HEK293 (cell line): ENCODE results near the gene CPEB4.

Experiments
- CTCF ChIA-PET: fragments of 350-600 bp; formaldehyde crosslinking; extraction: SDS; loops from one replicate; lab custom pipeline; 2021; ENCODE audit warnings: antibody characterized with exemption; lab: Yijun Ruan, JAX
- POLR2A ChIA-PET: fragments of 300-600 bp; formaldehyde crosslinking; extraction: SDS; loops from one replicate; lab custom pipeline; 2020; ENCODE audit warnings: antibody characterized with exemption, inconsistent platforms; lab: Yijun Ruan, JAX
- H3K27ac ChIP-seq: fragments of 200-500 bp; sonication (Bioruptor generic); 2 replicates; pipeline ENCODE4 v1.5.1; 2014; ENCODE audit warnings: low read depth, low read length, control low read depth, inconsistent platforms; ENCODE audit errors: extremely low read depth
- H3K36me3 ChIP-seq, 2 experiments: fragments of 200-500 bp in 1 of 2; sonication (Bioruptor generic) in 1 of 2; 1 replicate in 1 of 2; 2 replicates in 1 of 2; pipeline ENCODE4 v1.5.1; 2014 to 2017; ENCODE audit warnings: inconsistent platforms in 2 of 2, low read length in 2 of 2; ENCODE audit not compliant: control insufficient read depth in 2 of 2, insufficient read depth in 1 of 2
- H3K4me1 ChIP-seq: fragments of 200-500 bp; sonication (Bioruptor generic); 2 replicates; pipeline ENCODE4 v1.5.1; 2014; ENCODE audit warnings: mild to moderate bottlenecking, low read length, inconsistent platforms; ENCODE audit not compliant: control insufficient read depth, insufficient read depth
- H3K4me3 ChIP-seq: 2 replicates; pipeline ENCODE4 v1.5.1; 2011; ENCODE audit warnings: low read depth, mild to moderate bottlenecking, control low read depth, low read length, moderate library complexity
- H3K9me3 ChIP-seq: fragments of 200-500 bp; sonication (Bioruptor generic); 2 replicates; pipeline ENCODE4 v1.5.1; 2014; ENCODE audit warnings: low read depth, low read length, inconsistent platforms; ENCODE audit not compliant: control insufficient read depth, insufficient read depth
- BCL11A ChIP-seq: fragments of 450-650 bp; formaldehyde crosslinking; IDR thresholded peaks from 2 replicates; pipeline ENCODE4 v1.5.1; 2016; ENCODE audit warnings: low read depth, missing biosample characterization, missing genetic modification characterization
- EGR2 ChIP-seq: fragments of 450-650 bp; formaldehyde crosslinking; IDR thresholded peaks from 2 replicates; pipeline ENCODE4 v1.5.1; 2016; ENCODE audit warnings: low read depth, missing biosample characterization, missing genetic modification characterization
- KLF1 ChIP-seq: fragments of 450-650 bp; formaldehyde crosslinking; IDR thresholded peaks from 2 replicates; pipeline ENCODE4 v1.5.1; 2016; ENCODE audit warnings: missing biosample characterization, missing genetic modification characterization
- OSR2 ChIP-seq: fragments of 450-650 bp; formaldehyde crosslinking; IDR thresholded peaks from 2 replicates; pipeline ENCODE4 v1.5.1; 2016; ENCODE audit warnings: missing biosample characterization, missing genetic modification characterization
- YY1 ChIP-seq: fragments of 450-650 bp; formaldehyde crosslinking; IDR thresholded peaks from 2 replicates; pipeline ENCODE4 v1.5.1; 2018; ENCODE audit warnings: missing biosample characterization, missing genetic modification characterization
- ZBTB1 ChIP-seq: fragments of 450-650 bp; formaldehyde crosslinking; IDR thresholded peaks from 2 replicates; pipeline ENCODE4 v1.5.1; 2016; ENCODE audit warnings: missing biosample characterization, missing genetic modification characterization
- ZFHX2 ChIP-seq: fragments of 450-650 bp; formaldehyde crosslinking; conservative IDR thresholded peaks from 2 replicates; pipeline ENCODE4 v1.5.1; 2016; ENCODE audit warnings: missing biosample characterization, missing genetic modification characterization
- ZFP41 ChIP-seq: fragments of 450-650 bp; formaldehyde crosslinking; IDR thresholded peaks from 2 replicates; pipeline ENCODE4 v1.5.1; 2016; ENCODE audit warnings: missing biosample characterization, missing genetic modification characterization, borderline replicate concordance
- ZNF10 ChIP-seq: fragments of 450-650 bp; formaldehyde crosslinking; IDR thresholded peaks from 2 replicates; pipeline ENCODE4 v1.5.1; 2017; ENCODE audit warnings: missing biosample characterization, missing genetic modification characterization
- ZNF132 ChIP-seq: fragments of 450-650 bp; formaldehyde crosslinking; IDR thresholded peaks from 2 replicates; pipeline ENCODE4 v1.5.1; 2017; ENCODE audit warnings: missing biosample characterization, missing genetic modification characterization, borderline replicate concordance
- ZNF16 ChIP-seq: fragments of 450-650 bp; formaldehyde crosslinking; IDR thresholded peaks from 2 replicates; pipeline ENCODE4 v1.5.1; 2016; ENCODE audit warnings: low read depth, missing biosample characterization, missing genetic modification characterization
- ZNF221 ChIP-seq: fragments of 450-650 bp; formaldehyde crosslinking; IDR thresholded peaks from 2 replicates; pipeline ENCODE4 v1.5.1; 2017; ENCODE audit warnings: missing biosample characterization, missing genetic modification characterization, borderline replicate concordance
- ZNF223 ChIP-seq: fragments of 450-650 bp; formaldehyde crosslinking; IDR thresholded peaks from 2 replicates; pipeline ENCODE4 v1.5.1; 2016; ENCODE audit warnings: missing biosample characterization, missing genetic modification characterization
- ZNF24 ChIP-seq: fragments of 450-650 bp; formaldehyde crosslinking; IDR thresholded peaks from 2 replicates; pipeline ENCODE4 v1.5.1; 2016; ENCODE audit warnings: missing biosample characterization, missing genetic modification characterization
- ZNF292 ChIP-seq: fragments of 450-650 bp; formaldehyde crosslinking; IDR thresholded peaks from 2 replicates; pipeline ENCODE4 v1.5.1; 2016; ENCODE audit warnings: low read depth, missing biosample characterization, missing genetic modification characterization, borderline replicate concordance
- ZNF311 ChIP-seq: fragments of 450-650 bp; formaldehyde crosslinking; IDR thresholded peaks from 2 replicates; pipeline ENCODE4 v1.5.1; 2017; ENCODE audit warnings: missing biosample characterization, missing genetic modification characterization, borderline replicate concordance
- ZNF391 ChIP-seq: fragments of 450-650 bp; formaldehyde crosslinking; IDR thresholded peaks from 2 replicates; pipeline ENCODE4 v1.5.1; 2016; ENCODE audit warnings: low read depth, missing biosample characterization, missing genetic modification characterization, borderline replicate concordance
- ZNF501 ChIP-seq: fragments of 450-650 bp; formaldehyde crosslinking; IDR thresholded peaks from 2 replicates; pipeline ENCODE4 v1.5.1; 2016; ENCODE audit warnings: missing biosample characterization, missing genetic modification characterization
- ZNF654 ChIP-seq: fragments of 450-650 bp; formaldehyde crosslinking; IDR thresholded peaks from 2 replicates; pipeline ENCODE4 v1.5.1; 2016; ENCODE audit warnings: low read depth, missing biosample characterization, missing genetic modification characterization
- ZNF660 ChIP-seq: fragments of 450-650 bp; IDR thresholded peaks from 2 replicates; pipeline ENCODE4 v1.5.1; 2018; ENCODE audit warnings: missing biosample characterization, mild to moderate bottlenecking, missing genetic modification characterization
- ZNF701 ChIP-seq: fragments of 450-650 bp; formaldehyde crosslinking; IDR thresholded peaks from 2 replicates; pipeline ENCODE4 v1.5.1; 2016; ENCODE audit warnings: missing biosample characterization, missing genetic modification characterization
- ZNF768 ChIP-seq: fragments of 450-650 bp; formaldehyde crosslinking; IDR thresholded peaks from 2 replicates; pipeline ENCODE4 v1.5.1; 2018; ENCODE audit warnings: missing biosample characterization, mild to moderate bottlenecking, missing genetic modification characterization
- ZNF785 ChIP-seq: fragments of 450-650 bp; formaldehyde crosslinking; IDR thresholded peaks from 2 replicates; pipeline ENCODE4 v1.5.1; 2016; ENCODE audit warnings: missing biosample characterization, missing genetic modification characterization
- TF ChIP-seq, protein P1 (sequence below): fragments of 450-650 bp; formaldehyde crosslinking; IDR thresholded peaks from 2 replicates; pipeline ENCODE4 v1.5.1; 2017; ENCODE audit warnings: missing biosample characterization, missing genetic modification characterization
- TF ChIP-seq, protein P2 (sequence below): fragments of 450-650 bp; formaldehyde crosslinking; IDR thresholded peaks from 2 replicates; pipeline ENCODE4 v1.5.1; 2017; ENCODE audit warnings: missing biosample characterization, mild to moderate bottlenecking, missing genetic modification characterization, moderate library complexity
- TF ChIP-seq, protein P3 (sequence below): fragments of 450-650 bp; formaldehyde crosslinking; IDR thresholded peaks from 2 replicates; pipeline ENCODE4 v1.5.1; 2016; ENCODE audit warnings: missing biosample characterization, missing genetic modification characterization
- TF ChIP-seq, protein P4 (sequence below): fragments of 450-650 bp; formaldehyde crosslinking; IDR thresholded peaks from 2 replicates; pipeline ENCODE4 v1.5.1; 2016; ENCODE audit warnings: missing biosample characterization, missing genetic modification characterization
- TF ChIP-seq, protein P5 (sequence below): fragments of 450-650 bp; formaldehyde crosslinking; IDR thresholded peaks from 2 replicates; pipeline ENCODE4 v1.5.1; 2017; ENCODE audit warnings: missing biosample characterization, missing genetic modification characterization

Gene CPEB4

DNA sequence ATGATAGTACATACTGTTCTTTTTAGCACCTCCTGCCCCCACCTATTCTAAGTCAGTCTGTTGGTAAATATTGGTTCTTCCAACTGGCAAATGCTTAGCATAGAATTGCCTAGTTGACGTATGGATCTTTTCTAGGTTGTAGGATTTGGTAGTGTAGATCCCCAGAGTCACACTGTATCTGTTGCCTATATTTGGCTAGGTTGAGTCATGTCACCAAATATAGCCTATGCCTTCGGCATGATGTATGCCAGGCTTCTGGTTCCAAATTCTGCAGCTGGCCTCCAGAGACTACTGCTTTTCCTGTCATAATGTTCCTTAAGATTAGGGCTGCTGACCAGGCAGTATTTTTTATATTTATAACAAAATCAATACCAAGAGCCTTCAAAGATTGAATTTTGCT, 38.2 kb downstream of the CPEB4 start:
- peaks cover 25% of the 10 kb centered on the region for H3K4me1 ChIP-seq
- H3K27ac ChIP-seq, result no peak overlapping the region
- no peaks in the 10 kb centered on the region for H3K9me3 ChIP-seq
- no peaks in the 10 kb centered on the region; a peak in 1 of 3 replicates for H3K36me3 ChIP-seq
- H3K4me3 ChIP-seq, result no peak overlapping the region
- ChIA-PET CTCF (interaction anchor here (0.5 to 4.3 kb wide), 14 partner anchors 10 to 652 kb away, joined by 3 to 43 read pairs (median 4); no protein-coding TSS in a partner anchor), POLR2A (no interaction called here)
- TF ChIP-seq ZNF654 (no peak), EGR2 (tag by site-specific recombination) (no peak), ZNF768 (tag by site-specific recombination) (no peak), ZNF221 (no peak), ZNF132 (tag by site-specific recombination) (no peak), ZNF701 (tag by site-specific recombination) (no peak), ZBTB1 (tag by site-specific recombination) (no peak), ZFHX2 (tag by site-specific recombination) (no peak), KLF1 (tag by site-specific recombination) (no peak), ZFP41 (tag by site-specific recombination) (no peak), ZNF24 (tag by site-specific recombination) (no peak), ZNF10 (tag by site-specific recombination) (no peak), OSR2 (tag by site-specific recombination) (no peak), ZNF501 (tag by site-specific recombination) (no peak), ZNF223 (no peak), ZNF16 (tag by site-specific recombination) (no peak), ZNF391 (no peak)
- TF ChIP-seq, protein P1, sequence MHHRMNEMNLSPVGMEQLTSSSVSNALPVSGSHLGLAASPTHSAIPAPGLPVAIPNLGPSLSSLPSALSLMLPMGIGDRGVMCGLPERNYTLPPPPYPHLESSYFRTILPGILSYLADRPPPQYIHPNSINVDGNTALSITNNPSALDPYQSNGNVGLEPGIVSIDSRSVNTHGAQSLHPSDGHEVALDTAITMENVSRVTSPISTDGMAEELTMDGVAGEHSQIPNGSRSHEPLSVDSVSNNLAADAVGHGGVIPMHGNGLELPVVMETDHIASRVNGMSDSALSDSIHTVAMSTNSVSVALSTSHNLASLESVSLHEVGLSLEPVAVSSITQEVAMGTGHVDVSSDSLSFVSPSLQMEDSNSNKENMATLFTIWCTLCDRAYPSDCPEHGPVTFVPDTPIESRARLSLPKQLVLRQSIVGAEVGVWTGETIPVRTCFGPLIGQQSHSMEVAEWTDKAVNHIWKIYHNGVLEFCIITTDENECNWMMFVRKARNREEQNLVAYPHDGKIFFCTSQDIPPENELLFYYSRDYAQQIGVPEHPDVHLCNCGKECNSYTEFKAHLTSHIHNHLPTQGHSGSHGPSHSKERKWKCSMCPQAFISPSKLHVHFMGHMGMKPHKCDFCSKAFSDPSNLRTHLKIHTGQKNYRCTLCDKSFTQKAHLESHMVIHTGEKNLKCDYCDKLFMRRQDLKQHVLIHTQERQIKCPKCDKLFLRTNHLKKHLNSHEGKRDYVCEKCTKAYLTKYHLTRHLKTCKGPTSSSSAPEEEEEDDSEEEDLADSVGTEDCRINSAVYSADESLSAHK (tag by site-specific recombination), result no peak
- TF ChIP-seq, protein P2, sequence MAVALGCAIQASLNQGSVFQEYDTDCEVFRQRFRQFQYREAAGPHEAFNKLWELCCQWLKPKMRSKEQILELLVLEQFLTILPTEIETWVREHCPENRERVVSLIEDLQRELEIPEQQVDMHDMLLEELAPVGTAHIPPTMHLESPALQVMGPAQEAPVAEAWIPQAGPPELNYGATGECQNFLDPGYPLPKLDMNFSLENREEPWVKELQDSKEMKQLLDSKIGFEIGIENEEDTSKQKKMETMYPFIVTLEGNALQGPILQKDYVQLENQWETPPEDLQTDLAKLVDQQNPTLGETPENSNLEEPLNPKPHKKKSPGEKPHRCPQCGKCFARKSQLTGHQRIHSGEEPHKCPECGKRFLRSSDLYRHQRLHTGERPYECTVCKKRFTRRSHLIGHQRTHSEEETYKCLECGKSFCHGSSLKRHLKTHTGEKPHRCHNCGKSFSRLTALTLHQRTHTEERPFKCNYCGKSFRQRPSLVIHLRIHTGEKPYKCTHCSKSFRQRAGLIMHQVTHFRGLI (tag by site-specific recombination), result no peak
- TF ChIP-seq, protein P3, sequence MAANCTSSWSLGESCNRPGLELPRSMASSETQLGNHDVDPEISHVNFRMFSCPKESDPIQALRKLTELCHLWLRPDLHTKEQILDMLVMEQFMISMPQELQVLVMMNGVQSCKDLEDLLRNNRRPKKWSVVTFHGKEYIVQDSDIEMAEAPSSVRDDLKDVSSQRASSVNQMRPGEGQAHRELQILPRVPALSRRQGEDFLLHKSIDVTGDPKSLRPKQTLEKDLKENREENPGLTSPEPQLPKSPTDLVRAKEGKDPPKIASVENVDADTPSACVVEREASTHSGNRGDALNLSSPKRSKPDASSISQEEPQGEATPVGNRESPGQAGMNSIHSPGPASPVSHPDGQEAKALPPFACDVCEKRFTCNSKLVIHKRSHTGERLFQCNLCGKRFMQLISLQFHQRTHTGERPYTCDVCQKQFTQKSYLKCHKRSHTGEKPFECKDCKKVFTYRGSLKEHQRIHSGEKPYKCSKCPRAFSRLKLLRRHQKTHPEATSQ, result no peak

DNA sequence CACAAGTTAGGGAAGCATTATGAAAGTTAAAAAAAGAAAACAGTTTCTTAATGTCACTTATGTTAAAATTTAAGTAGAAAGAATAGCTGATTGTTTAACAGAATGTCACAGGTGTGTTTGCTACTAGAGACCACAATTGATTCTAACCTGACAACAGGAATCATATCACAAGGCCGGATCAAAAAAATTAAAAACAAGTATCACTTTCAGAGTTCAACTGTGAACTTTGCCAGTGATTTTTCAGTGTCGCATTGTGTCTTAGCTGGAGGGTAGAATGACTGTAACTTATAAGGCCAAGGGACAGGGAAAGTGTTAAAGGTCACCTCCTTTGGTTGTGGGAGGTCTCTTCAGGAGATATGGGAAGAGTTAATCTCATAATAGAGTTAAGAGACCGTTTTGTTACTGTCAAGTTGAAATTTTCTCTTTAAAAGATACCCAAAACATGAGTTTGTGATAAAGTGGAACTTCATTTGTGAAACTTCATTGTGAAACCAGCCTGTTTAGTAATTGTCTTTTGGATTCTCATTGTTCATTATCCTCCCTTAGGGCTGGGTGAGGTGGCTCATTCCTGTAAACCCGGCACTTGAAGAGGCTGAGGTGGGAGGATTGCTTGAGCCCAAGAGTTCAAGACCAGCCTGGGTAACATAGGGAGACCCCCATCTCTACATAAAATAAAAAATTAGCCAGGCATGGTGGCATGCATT, 40.9 kb downstream of the CPEB4 start:
- ChIA-PET CTCF (interaction anchor here (0.6 to 1.1 kb wide), 2 partner anchors 7 to 20 kb away, joined by 3 to 4 read pairs; no protein-coding TSS in a partner anchor), POLR2A (interaction anchor here (0.5 kb wide), 1 partner anchor 91 kb away, joined by 3 read pairs; no protein-coding TSS in a partner anchor)
- H3K9me3 ChIP-seq, result no peaks in the 10 kb centered on the region
- H3K27ac ChIP-seq, result no peak overlapping the region
- no peaks in the 10 kb centered on the region; a peak in 1 of 3 replicates for H3K36me3 ChIP-seq
- H3K4me3 ChIP-seq, result no peak overlapping the region
- H3K4me1 ChIP-seq, result peaks cover 12% of the 10 kb centered on the region
- TF ChIP-seq ZNF785 (tag by site-specific recombination), result no peak
- TF ChIP-seq, protein P4, sequence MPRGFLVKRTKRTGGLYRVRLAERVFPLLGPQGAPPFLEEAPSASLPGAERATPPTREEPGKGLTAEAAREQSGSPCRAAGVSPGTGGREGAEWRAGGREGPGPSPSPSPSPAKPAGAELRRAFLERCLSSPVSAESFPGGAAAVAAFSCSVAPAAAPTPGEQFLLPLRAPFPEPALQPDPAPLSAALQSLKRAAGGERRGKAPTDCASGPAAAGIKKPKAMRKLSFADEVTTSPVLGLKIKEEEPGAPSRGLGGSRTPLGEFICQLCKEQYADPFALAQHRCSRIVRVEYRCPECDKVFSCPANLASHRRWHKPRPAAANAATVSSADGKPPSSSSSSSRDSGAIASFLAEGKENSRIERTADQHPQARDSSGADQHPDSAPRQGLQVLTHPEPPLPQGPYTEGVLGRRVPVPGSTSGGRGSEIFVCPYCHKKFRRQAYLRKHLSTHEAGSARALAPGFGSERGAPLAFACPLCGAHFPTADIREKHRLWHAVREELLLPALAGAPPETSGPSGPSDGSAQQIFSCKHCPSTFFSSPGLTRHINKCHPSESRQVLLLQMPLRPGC, result no peak
- TF ChIP-seq ZNF654, result no peak
- no peak for TF ChIP-seq YY1 (tag by site-specific recombination)
- TF ChIP-seq ZNF660 (tag by site-specific recombination), result no peak
- TF ChIP-seq ZNF701 (tag by site-specific recombination), result no peak
- no peak for TF ChIP-seq ZNF311
- no peak for TF ChIP-seq ZNF292 (tag by site-specific recombination)
- TF ChIP-seq BCL11A (tag by site-specific recombination), result no peak
- TF ChIP-seq, protein P5, sequence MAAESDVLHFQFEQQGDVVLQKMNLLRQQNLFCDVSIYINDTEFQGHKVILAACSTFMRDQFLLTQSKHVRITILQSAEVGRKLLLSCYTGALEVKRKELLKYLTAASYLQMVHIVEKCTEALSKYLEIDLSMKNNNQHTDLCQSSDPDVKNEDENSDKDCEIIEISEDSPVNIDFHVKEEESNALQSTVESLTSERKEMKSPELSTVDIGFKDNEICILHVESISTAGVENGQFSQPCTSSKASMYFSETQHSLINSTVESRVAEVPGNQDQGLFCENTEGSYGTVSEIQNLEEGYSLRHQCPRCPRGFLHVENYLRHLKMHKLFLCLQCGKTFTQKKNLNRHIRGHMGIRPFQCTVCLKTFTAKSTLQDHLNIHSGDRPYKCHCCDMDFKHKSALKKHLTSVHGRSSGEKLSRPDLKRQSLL (tag by site-specific recombination), result no peak
